Body of pancreas (tissue), 4 donors: ENCODE measurements around the gene ITPK1. TPM values are rescaled to one million over a fixed set of nuclear protein-coding genes. Genes with fewer than 3 reads are reported as not detected.

Experiments used
- ATAC-seq: fragments of 150-250 bp; one replicate; pipeline ENCODE4 v1.9.1; 2016
- DNase-seq, 4 donors: peaks; one replicate each; pipeline ENCODE4 v3.0.0-alpha.2; 2019
- H3K27ac ChIP-seq, 4 donors: fragments of 200-600 bp; sonication (generic); 1 replicate in 3 of 4; 2 replicates in 1 of 4; pipeline versions ENCODE4 v1.5.1 to v1.6.1; 2016 to 2019; ENCODE audit warnings: mild to moderate bottlenecking in 1 of 4, mixed read lengths in 1 of 4, moderate library complexity in 1 of 4
- H3K27me3 ChIP-seq, 2 donors: fragments of 200-600 bp; sonication (generic); one replicate each; pipeline ENCODE4 v1.6.0; 2016; ENCODE audit warnings: mild to moderate bottlenecking in 1 of 2
- H3K36me3 ChIP-seq, 2 donors: fragments of 200-600 bp; sonication (generic); replicated peaks in 1 of 2; 2 replicates each; pipeline ENCODE4 v1.5.1; 2016; ENCODE audit warnings: low read depth in 2 of 2; ENCODE audit not compliant: insufficient read depth in 1 of 2
- H3K4me1 ChIP-seq: fragments of 200-600 bp; sonication (generic); one replicate; pipeline ENCODE4 v1.6.0; 2016
- H3K4me3 ChIP-seq, 2 donors: fragments of 200-600 bp; sonication (generic); 1 replicate in 1 of 2; 2 replicates in 1 of 2; pipeline ENCODE4 v1.5.1; 2016 to 2019
- H3K9me3 ChIP-seq, 3 donors: fragments of 200-600 bp; sonication (generic); 1 replicate in 2 of 3; 2 replicates in 1 of 3; pipeline ENCODE4 v1.5.1; 2016
- CTCF ChIP-seq, 7 experiments: fragments of 450-650 bp in 4 of 7; fragments of 200-600 bp in 3 of 7; sonication (generic) in 3 of 7; IDR thresholded peaks; one replicate each; pipeline ENCODE4 v1.5.1; 2016 to 2019; ENCODE audit warnings: antibody characterized with exemption in 7 of 7
- POLR2A ChIP-seq, 3 donors: fragments of 450-650 bp; IDR thresholded peaks; one replicate each; pipeline ENCODE4 v1.6.1; 2016; ENCODE audit warnings: antibody characterized with exemption in 3 of 3, mild to moderate bottlenecking in 2 of 3
- WGBS, 2 donors: methylation state at CpG; one replicate each; pipeline ENCODE4 v1.1.5; 2017; 5-methylcytosine and 5-hydroxymethylcytosine counted together
- intact Hi-C: fragments of 100-400 bp; cut with DNase I; formaldehyde crosslinking; loops from one replicate; pipeline ENCODE4 v1.15.1; 2023
- total RNA-seq, 2 donors: library from RNA; depleted of rRNA; stranded (reverse); fragments of >200 nt; gene quantifications; one replicate each; pipeline ENCODE4 v1.1.0, GENCODE V29; 2016

The ITPK1 gene
- total RNA-seq, 2 donors from 2014 or later: 30.1 to 32.6 TPM

GRCh38 chr14:93059260-93059659 lies 56.5 kb downstream of the ITPK1 start:
- Histone ChIP-seq H3K4me1 (peaks cover 24% of the 10 kb centered on the region), H3K27me3 (no peaks in the 10 kb centered on the region), H3K27ac (no peak overlapping the region), H3K9me3 (no peaks in the 10 kb centered on the region), H3K4me3 (no peak overlapping the region), H3K36me3 (no peaks in the 10 kb centered on the region)
- no peak for ATAC-seq
- intact Hi-C loops: no loop called here
- no peak for DNase-seq
- WGBS, 2 donors: 80 to 95% methylated on average over 1 to 11 of the region's 16 CpGs
- TF ChIP-seq POLR2A (IDR thresholded peaks at IDR 0.05): no peak
- TF ChIP-seq CTCF (IDR thresholded peaks at IDR 0.05): no peak

DNA sequence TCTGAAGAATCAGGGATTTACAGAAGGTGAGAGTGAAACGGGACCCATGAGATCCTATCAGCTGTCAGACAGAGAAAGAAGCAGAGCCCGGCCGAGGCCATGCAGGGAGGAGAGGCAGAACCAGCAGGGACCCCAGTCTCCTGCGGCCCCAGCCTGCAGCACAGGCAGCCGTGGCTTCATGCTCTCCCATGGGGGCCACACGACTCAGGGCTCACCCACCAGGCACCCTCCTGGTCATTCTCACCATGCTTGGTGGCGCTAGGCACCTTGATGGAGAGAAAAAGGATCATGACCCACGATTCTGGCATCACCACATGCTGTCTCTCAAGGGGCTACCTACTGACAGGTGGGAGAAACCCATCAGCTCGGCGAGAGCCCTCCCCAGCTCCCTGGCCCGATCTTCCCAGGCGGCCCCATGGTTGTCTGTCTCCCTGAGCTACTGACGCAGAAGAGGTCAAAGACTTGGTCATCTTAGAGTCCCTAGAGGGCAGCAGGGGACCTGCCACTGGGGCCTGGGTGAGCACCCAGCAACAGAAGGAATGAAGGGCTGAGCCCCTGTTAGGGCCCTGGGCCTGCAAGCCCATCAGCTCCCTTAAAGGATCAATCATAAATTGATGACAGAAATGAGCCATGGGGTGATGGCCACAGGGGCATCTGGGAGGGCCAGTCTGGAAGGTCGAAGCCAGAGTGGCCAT lies 58.0 kb downstream of the ITPK1 start:
- intact Hi-C loops: no loop called here
- no peaks in the 10 kb centered on the region for H3K36me3 ChIP-seq
- H3K27me3 ChIP-seq: no peaks in the 10 kb centered on the region
- no peaks in the 10 kb centered on the region for H3K9me3 ChIP-seq
- no peak overlapping the region for H3K4me3 ChIP-seq
- DNase-seq: no peak
- H3K4me1 ChIP-seq: peaks cover 24% of the 10 kb centered on the region
- H3K27ac ChIP-seq: peak overlapping the region in 1 of 4 donors; percentile 49
- WGBS, 2 donors: 90 to 98% methylated on average over 7 to 14 of the region's 14 CpGs
- ATAC-seq: no peak
- TF ChIP-seq CTCF (IDR thresholded peaks at IDR 0.05): no peak
- no peak for TF ChIP-seq POLR2A (IDR thresholded peaks at IDR 0.05)

DNA sequence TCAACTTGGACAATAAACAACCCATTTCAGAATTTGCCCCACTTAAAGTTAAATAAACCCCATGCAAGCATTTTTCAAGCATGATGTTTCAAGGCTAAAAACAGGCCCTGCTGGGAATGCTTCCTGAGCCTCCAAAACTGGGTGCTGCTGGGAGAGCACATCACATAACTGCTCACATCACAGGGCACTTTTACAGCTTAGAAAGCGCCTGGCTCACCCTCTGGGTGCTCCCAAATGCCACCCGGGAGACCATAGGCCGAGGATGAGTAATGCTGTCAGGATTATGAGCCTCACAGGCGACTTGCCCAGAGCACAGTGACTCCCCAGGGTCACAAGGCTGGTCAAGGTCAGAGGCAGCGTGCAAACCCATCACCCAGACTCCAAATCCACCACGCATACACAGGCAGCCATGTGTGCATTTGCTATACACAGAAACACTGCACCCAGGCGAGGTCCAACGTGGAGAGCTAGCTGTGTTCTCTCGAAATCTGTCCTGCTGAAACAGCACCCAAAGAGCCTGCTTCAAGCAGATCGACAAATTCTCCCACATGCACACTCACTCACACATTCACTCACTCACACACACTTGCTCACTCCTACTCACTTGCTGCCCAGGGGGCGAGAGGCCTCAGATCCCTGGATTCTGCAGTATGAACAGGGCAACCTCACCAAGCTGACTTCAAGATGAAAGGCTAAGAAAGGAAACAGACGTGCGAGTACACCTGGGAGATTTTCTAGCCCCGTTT lies 58.7 kb downstream of the ITPK1 start:
- ATAC-seq (peak; percentile 66), DNase-seq (peak in 1 of 4 donors; percentile 36)
- H3K27me3 ChIP-seq: no peaks in the 10 kb centered on the region
- TF ChIP-seq POLR2A (IDR thresholded peaks at IDR 0.05) (no peak), CTCF (IDR thresholded peaks at IDR 0.05) (no peak)
- no peaks in the 10 kb centered on the region for H3K36me3 ChIP-seq
- H3K9me3 ChIP-seq: no peaks in the 10 kb centered on the region
- peak overlapping the region; percentile 25 to 63 (median 41) for H3K27ac ChIP-seq
- no peak overlapping the region for H3K4me3 ChIP-seq
- peaks cover 24% of the 10 kb centered on the region for H3K4me1 ChIP-seq
- WGBS, 2 donors: 75 to 76% methylated on average over 5 to 14 of the region's 14 CpGs
- intact Hi-C loops: no loop called here

DNA sequence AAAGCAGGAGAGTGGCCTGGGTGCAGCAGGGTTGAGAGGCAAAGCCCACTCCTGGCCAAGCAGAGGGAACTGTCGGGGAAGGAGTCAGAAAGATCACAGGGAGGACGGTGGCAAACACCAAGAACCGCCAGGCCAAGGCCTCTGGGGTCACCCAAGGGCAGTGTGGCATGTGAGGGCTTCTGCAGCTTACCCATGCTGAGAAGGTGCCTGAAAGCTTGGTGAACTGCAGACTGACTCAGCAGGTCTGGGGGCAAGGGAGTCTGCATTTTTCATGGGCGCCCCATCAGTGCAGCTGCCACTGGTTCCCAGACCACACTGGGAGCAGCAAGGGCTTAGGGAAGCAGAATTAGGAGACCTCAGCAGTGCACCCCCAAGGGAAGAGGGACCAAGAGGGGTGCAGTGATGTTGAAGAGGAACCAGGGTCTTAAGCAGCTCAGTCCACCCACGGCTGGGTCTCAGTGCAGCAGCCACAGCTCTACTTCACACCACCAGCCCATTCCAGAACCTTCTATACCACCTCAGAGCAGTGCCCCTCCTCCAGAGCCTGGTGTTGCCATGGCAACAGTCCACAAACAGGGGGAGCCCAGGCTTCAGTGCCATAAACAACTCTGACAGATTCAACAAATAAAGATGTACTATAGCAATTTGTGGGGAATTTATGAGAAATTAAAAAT lies 59.4 kb downstream of the ITPK1 start:
- Histone ChIP-seq H3K36me3 (no peaks in the 10 kb centered on the region), H3K9me3 (no peaks in the 10 kb centered on the region), H3K27me3 (no peaks in the 10 kb centered on the region), H3K4me1 (peaks cover 24% of the 10 kb centered on the region), H3K27ac (peak overlapping the region; percentile 25 to 63 (median 41)), H3K4me3 (no peak overlapping the region)
- ATAC-seq: peak; percentile 28
- intact Hi-C loops: no loop called here
- TF ChIP-seq POLR2A (IDR thresholded peaks at IDR 0.05): no peak
- no peak for TF ChIP-seq CTCF (IDR thresholded peaks at IDR 0.05)
- 50 to 67% methylated on average over 4 to 5 of the region's 5 CpGs for WGBS, 2 donors
- no peak for DNase-seq
